HepG2 (cell line): ENCODE measurements around the gene IRAK2. TPM values are rescaled to one million over a fixed set of nuclear protein-coding genes. Genes with fewer than 3 reads are reported as not detected.

ENCODE experiments used
- ATAC-seq: fragments of 200-7000 bp; cut with Tn5 transposase; 3 replicates; pipeline ENCODE4 v1.9.1; 2020; ENCODE audit warnings: mild to moderate bottlenecking, moderate library complexity
- BruUV-seq: library from RNA; stranded (reverse); fragments of 400-500 nt; replicated peaks from 2 replicates; lab custom pipeline; 2021; lab: Mats Ljungman, UMichigan
- CTCF ChIA-PET: fragments of 300-600 bp; formaldehyde crosslinking; extraction: SDS; loops from one replicate; lab custom pipeline; 2021; ENCODE audit warnings: low total read pairs, inconsistent platforms, low intra/inter-chr PET ratio; lab: Yijun Ruan, JAX
- POLR2A ChIA-PET: fragments of 350-600 bp; sonication (Branson Sonifier 250); formaldehyde crosslinking; loops from one replicate; lab custom pipeline; 2020; ENCODE audit warnings: antibody characterized with exemption, inconsistent platforms; lab: Yijun Ruan, JAX
- DNase-seq: peaks from one replicate; pipeline ENCODE4 v3.0.0-alpha.2; 2015; ENCODE audit warnings: low spot score
- FAIRE-seq: peaks from 3 replicates; lab custom pipeline; 2011; peaks lifted over from hg19 to GRCh38; lab: Jason Lieb, UNC
- H2AFZ ChIP-seq: one replicate; pipeline ENCODE4 v1.6.1; 2011; ENCODE audit warnings: low read length, inconsistent platforms
- H3K27ac ChIP-seq: fragments of 300-600 bp; 3 replicates; pipeline ENCODE4 v1.8.0; 2011; ENCODE audit warnings: mixed run types, mild to moderate bottlenecking, mixed read lengths, low read length, inconsistent platforms; ENCODE audit not compliant: insufficient read depth; ENCODE audit errors: extremely low read length
- H3K27me3 ChIP-seq, 2 experiments: fragments of 200-600 bp in 1 of 2; 2 replicates in 1 of 2; 3 replicates in 1 of 2; pipeline versions ENCODE4 v1.6.0 to v1.8.0; 2011; ENCODE audit warnings: low read length in 2 of 2, mild to moderate bottlenecking in 2 of 2, moderate library complexity in 2 of 2, inconsistent platforms in 1 of 2; ENCODE audit not compliant: insufficient read depth in 2 of 2, control insufficient read depth in 1 of 2
- H3K36me3 ChIP-seq, 2 experiments: fragments of 200-600 bp in 1 of 2; replicated peaks in 1 of 2; 2 replicates in 1 of 2; 3 replicates in 1 of 2; pipeline versions ENCODE4 v1.5.1 to v1.8.0; 2011; ENCODE audit warnings: low read length in 2 of 2, inconsistent platforms in 1 of 2; ENCODE audit not compliant: insufficient read depth in 2 of 2, control insufficient read depth in 1 of 2
- H3K4me1 ChIP-seq: 2 replicates; pipeline ENCODE4 v1.5.1; 2012; ENCODE audit warnings: low read length, inconsistent platforms; ENCODE audit not compliant: insufficient read depth
- H3K4me2 ChIP-seq: 2 replicates; pipeline ENCODE4 v1.6.0; 2011; ENCODE audit warnings: low read depth, low read length, inconsistent platforms
- H3K4me3 ChIP-seq, 3 experiments: fragments of 200-600 bp in 1 of 3; sonication (generic), shearing (Covaris generic) in 1 of 3; replicated peaks in 1 of 3; 2 replicates each; pipeline ENCODE4 v1.5.1; 2011 to 2016; ENCODE audit warnings: low read length in 3 of 3, inconsistent platforms in 2 of 3, low read depth in 2 of 3, mild to moderate bottlenecking in 2 of 3, control low read depth in 1 of 3, mixed read lengths in 1 of 3; ENCODE audit not compliant: insufficient read depth in 1 of 3
- H3K79me2 ChIP-seq: one replicate; pipeline ENCODE4 v1.6.1; 2011; ENCODE audit warnings: low read length, inconsistent platforms; ENCODE audit not compliant: insufficient read depth
- H3K9ac ChIP-seq: 2 replicates; pipeline ENCODE4 v1.6.0; 2011; ENCODE audit warnings: mild to moderate bottlenecking, low read depth, low read length, inconsistent platforms; ENCODE audit not compliant: insufficient read depth
- H3K9me3 ChIP-seq: 2 replicates; pipeline ENCODE4 v1.5.1; 2012; ENCODE audit warnings: mild to moderate bottlenecking, low read length
- H4K20me1 ChIP-seq: 2 replicates; pipeline ENCODE4 v1.6.0; 2011; ENCODE audit warnings: inconsistent platforms, mild to moderate bottlenecking, low read length, moderate library complexity; ENCODE audit not compliant: insufficient read depth
- ATF1 ChIP-seq: IDR thresholded peaks from 2 replicates; pipeline ENCODE4 v1.6.1; 2016; ENCODE audit warnings: mild to moderate bottlenecking, control low read depth
- BRCA1 ChIP-seq: sonication (generic); formaldehyde crosslinking; IDR thresholded peaks from 2 replicates; pipeline ENCODE4 v1.4.0; 2020; ENCODE audit warnings: missing genetic modification reagents
- EEA1 ChIP-seq: sonication (generic); formaldehyde crosslinking; IDR thresholded peaks from 2 replicates; pipeline ENCODE4 v1.5.1; 2020; ENCODE audit warnings: mild to moderate bottlenecking, missing genetic modification reagents, borderline replicate concordance
- GMEB2 ChIP-seq: IDR thresholded peaks from 2 replicates; pipeline ENCODE4 v1.6.1; 2016; ENCODE audit warnings: missing biosample characterization, missing genetic modification reagents, low read depth
- HES4 ChIP-seq: sonication (generic); formaldehyde crosslinking; IDR thresholded peaks from 2 replicates; pipeline ENCODE4 v1.9.0; 2021; ENCODE audit warnings: mild to moderate bottlenecking, missing genetic modification reagents, borderline replicate concordance
- HMGXB3 ChIP-seq: sonication (generic); formaldehyde crosslinking; IDR thresholded peaks from 2 replicates; pipeline ENCODE4 v1.4.0; 2020; ENCODE audit warnings: missing genetic modification reagents, borderline replicate concordance
- MED8 ChIP-seq: sonication (generic); formaldehyde crosslinking; IDR thresholded peaks from 2 replicates; pipeline ENCODE4 v1.8.1; 2023; ENCODE audit warnings: mild to moderate bottlenecking, missing genetic modification reagents; ENCODE audit not compliant: insufficient replicate concordance
- MTERF4 ChIP-seq: sonication (generic); formaldehyde crosslinking; IDR thresholded peaks from 2 replicates; pipeline ENCODE4 v1.8.0; 2023; ENCODE audit warnings: mild to moderate bottlenecking, missing genetic modification reagents
- SMAD9 ChIP-seq: sonication (generic); formaldehyde crosslinking; IDR thresholded peaks from 2 replicates; pipeline ENCODE4 v1.5.1; 2020; ENCODE audit warnings: mild to moderate bottlenecking, missing genetic modification reagents
- TBP ChIP-seq: sonication (generic); formaldehyde crosslinking; IDR thresholded peaks from 2 replicates; pipeline ENCODE4 v1.5.0; 2020; ENCODE audit warnings: missing genetic modification reagents
- YY1 ChIP-seq: IDR thresholded peaks from 2 replicates; pipeline ENCODE4 v1.6.1; 2011; ENCODE audit warnings: low read length, low read depth, moderate library complexity, mild to moderate bottlenecking; ENCODE audit not compliant: insufficient read depth, insufficient replicate concordance
- ZFY ChIP-seq: sonication (generic); formaldehyde crosslinking; IDR thresholded peaks from 2 replicates; pipeline ENCODE4 v1.4.0; 2020; ENCODE audit warnings: missing genetic modification reagents
- ZNF296 ChIP-seq: sonication (generic); formaldehyde crosslinking; conservative IDR thresholded peaks from 2 replicates; pipeline ENCODE4 v1.5.0; 2020; ENCODE audit warnings: mild to moderate bottlenecking, missing genetic modification reagents
- ZNF510 ChIP-seq: sonication (generic); formaldehyde crosslinking; IDR thresholded peaks from 2 replicates; pipeline ENCODE4 v1.4.0; 2020; ENCODE audit warnings: low read depth, mild to moderate bottlenecking, missing genetic modification reagents
- ZNF614 ChIP-seq: IDR thresholded peaks from 2 replicates; pipeline ENCODE4 v1.6.1; 2018; ENCODE audit warnings: missing biosample characterization, missing genetic modification reagents, inconsistent platforms, borderline replicate concordance
- WGBS: methylation state at CpG from one replicate; pipeline ENCODE4 v1.1.6; 2017; ENCODE audit warnings: low lambda C conversion rate; 5-methylcytosine and 5-hydroxymethylcytosine counted together
- in situ Hi-C: cut with HindIII; loops from 2 replicates; pipeline ENCODE4 v1.10.0; 2017; ENCODE audit warnings: low pct_unique_long_range_greater_than_20kb; ENCODE audit not compliant: extremely low pct_ligation_motif_present
- intact Hi-C: fragments of 100-400 bp; cut with micrococcal nuclease; formaldehyde crosslinking; loops from one replicate; pipeline ENCODE4 v1.10.0; 2022; ENCODE audit not compliant: unreplicated experiment
- polyA plus RNA-seq, 8 experiments: library from polyadenylated mRNA; depleted of rRNA in 3 of 8; stranded (reverse) in 7 of 8; unstranded in 1 of 8; fragments of >200 nt; fragmentation: Illumina TruSeq in 4 of 8; extraction: Trizol in 4 of 8; gene quantifications; 2 replicates each; pipeline versions ENCODE4 v1.2.1 to v1.2.3, GENCODE V29; 2011 to 2016; ENCODE audit warnings: low read depth in 4 of 8, missing spikeins in 1 of 8, mixed read lengths in 1 of 8; ENCODE audit not compliant: insufficient read depth in 1 of 8
- total RNA-seq, 5 experiments: library from RNA; depleted of rRNA; stranded (reverse); fragments of >200 nt; fragmentation: Illumina TruSeq; extraction: Trizol; gene quantifications; 2 replicates each; pipeline ENCODE4 v1.2.3, GENCODE V29; 2016; ENCODE audit warnings: low read depth in 1 of 5
- TF ChIP-seq, protein P1 (sequence below): sonication (generic); formaldehyde crosslinking; IDR thresholded peaks from 2 replicates; pipeline ENCODE4 v1.4.0; 2020; ENCODE audit warnings: mild to moderate bottlenecking, missing genetic modification reagents

The IRAK2 gene
- total and polyA plus RNA-seq, 2 of the 13 experiments (the other 11 are each of a cell fraction or from before 2014, with no cell fraction given), result 13.1 to 23.3 TPM

DNA sequence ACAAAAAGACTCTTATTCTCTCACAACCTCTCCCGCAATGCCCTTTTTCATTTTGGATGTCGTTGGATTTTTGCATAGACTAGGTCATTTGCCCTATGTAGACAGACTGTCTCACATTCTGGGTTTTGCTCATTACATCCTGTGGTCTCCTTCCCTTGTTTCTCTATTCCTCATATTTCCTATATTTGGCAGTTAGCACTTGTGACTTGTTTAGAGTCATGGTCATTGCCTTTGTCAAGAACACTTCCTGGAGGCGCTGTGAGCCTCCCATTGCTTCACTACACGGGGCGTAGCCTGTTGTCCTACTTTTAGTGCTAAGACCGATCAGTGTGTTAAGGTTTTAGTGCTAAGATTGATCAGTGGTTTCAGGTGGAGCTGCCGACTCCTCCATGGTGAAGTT is 67.4 kb downstream of the IRAK2 start:
- no peaks in the 10 kb centered on the region for H4K20me1 ChIP-seq
- POLR2A ChIA-PET, result no interaction called here
- H3K36me3 ChIP-seq, result peaks cover 30 to 50% of the 10 kb centered on the region in 2 experiments
- no peaks in the 10 kb centered on the region for H3K79me2 ChIP-seq
- no peaks in the 10 kb centered on the region for H3K9me3 ChIP-seq
- ATAC-seq (no peak), FAIRE-seq (no peak), DNase-seq (no peak)
- H3K4me2 ChIP-seq, result no peak overlapping the region
- intact Hi-C loops, result no loop called here
- no peak for TF ChIP-seq GMEB2 (CRISPR knock-in tag)
- no peak for TF ChIP-seq HMGXB3 (CRISPR knock-in tag)
- TF ChIP-seq ATF1 (CRISPR knock-in tag), result no peak
- TF ChIP-seq, protein P1, sequence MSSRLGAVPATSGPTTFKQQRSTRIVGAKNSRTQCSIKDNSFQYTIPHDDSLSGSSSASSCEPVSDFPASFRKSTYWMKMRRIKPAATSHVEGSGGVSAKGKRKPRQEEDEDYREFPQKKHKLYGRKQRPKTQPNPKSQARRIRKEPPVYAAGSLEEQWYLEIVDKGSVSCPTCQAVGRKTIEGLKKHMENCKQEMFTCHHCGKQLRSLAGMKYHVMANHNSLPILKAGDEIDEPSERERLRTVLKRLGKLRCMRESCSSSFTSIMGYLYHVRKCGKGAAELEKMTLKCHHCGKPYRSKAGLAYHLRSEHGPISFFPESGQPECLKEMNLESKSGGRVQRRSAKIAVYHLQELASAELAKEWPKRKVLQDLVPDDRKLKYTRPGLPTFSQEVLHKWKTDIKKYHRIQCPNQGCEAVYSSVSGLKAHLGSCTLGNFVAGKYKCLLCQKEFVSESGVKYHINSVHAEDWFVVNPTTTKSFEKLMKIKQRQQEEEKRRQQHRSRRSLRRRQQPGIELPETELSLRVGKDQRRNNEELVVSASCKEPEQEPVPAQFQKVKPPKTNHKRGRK, result no peak
- no peak for TF ChIP-seq MED8 (CRISPR knock-in tag)
- no peak for TF ChIP-seq SMAD9 (CRISPR knock-in tag)
- no peak for TF ChIP-seq EEA1
- TF ChIP-seq ZFY (CRISPR knock-in tag), result no peak
- no peak for TF ChIP-seq BRCA1
- no peak for TF ChIP-seq ZNF614
- no peak for TF ChIP-seq ZNF296
- TF ChIP-seq YY1, result no peak
- TF ChIP-seq HES4 (CRISPR knock-in tag), result no peak
- TF ChIP-seq ZNF510 (CRISPR knock-in tag), result no peak
- no peak for TF ChIP-seq MTERF4 (CRISPR knock-in tag)
- no peak for TF ChIP-seq TBP
- H3K4me1 ChIP-seq, result no peaks in the 10 kb centered on the region
- no peak overlapping the region for H3K27ac ChIP-seq
- in situ Hi-C loops, result no loop called here
- no peak overlapping the region for H3K4me3 ChIP-seq
- WGBS, result 96% methylated on average over 7 of the region's 7 CpGs
- no peak overlapping the region for H3K9ac ChIP-seq
- no peak overlapping the region for H2AFZ ChIP-seq
- CTCF ChIA-PET, result no interaction called here
- H3K27me3 ChIP-seq, result no peaks in the 10 kb centered on the region
- no TSS peak for BruUV-seq
